D721Med (cell line): ENCODE results near the gene NRXN3.

Experiments used
- DNase-seq: peaks from one replicate; pipeline ENCODE4 v3.0.0; 2011; ENCODE audit warnings: low spot score; ENCODE audit not compliant: insufficient read length
- FAIRE-seq: peaks from 2 replicates; lab custom pipeline; 2011; peaks lifted over from hg19 to GRCh38; lab: Jason Lieb, UNC
- TF ChIP-seq, protein P1 (sequence below): IDR thresholded peaks from 2 replicates; pipeline ENCODE4 v1.5.1; 2012; ENCODE audit warnings: mild to moderate bottlenecking, control low read depth; ENCODE audit not compliant: insufficient read depth; ENCODE audit errors: missing control alignments

The NRXN3 gene

DNA sequence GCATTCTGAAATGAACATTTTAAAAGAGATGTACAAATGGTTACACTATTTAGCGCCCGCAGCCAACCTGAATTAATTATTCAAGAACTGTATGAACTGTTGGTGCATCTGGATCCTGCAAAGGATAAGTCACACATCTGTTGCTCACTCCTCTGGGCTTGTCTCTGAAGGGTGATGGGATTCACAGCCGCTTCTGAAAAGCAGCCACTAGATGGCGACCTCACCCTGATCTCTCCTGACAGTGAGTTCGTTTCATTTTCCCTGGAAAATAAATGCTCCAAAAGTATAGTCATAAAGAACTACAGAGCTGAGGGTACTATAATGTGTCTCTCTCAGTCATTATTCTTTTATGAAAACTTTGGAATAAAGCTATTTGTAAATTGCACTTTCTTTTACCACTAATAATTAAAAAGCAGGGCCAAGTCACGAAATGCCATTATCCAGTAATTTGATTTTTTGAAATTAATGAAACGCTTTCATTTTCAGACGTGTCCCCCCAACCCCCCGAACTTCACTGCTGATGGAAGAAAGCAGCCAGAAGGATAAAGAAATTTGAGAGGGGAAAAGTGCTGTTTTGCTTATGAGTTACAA, 789.6 kb downstream of the NRXN3 start:
- FAIRE-seq: peak; percentile 83
- TF ChIP-seq, protein P1, sequence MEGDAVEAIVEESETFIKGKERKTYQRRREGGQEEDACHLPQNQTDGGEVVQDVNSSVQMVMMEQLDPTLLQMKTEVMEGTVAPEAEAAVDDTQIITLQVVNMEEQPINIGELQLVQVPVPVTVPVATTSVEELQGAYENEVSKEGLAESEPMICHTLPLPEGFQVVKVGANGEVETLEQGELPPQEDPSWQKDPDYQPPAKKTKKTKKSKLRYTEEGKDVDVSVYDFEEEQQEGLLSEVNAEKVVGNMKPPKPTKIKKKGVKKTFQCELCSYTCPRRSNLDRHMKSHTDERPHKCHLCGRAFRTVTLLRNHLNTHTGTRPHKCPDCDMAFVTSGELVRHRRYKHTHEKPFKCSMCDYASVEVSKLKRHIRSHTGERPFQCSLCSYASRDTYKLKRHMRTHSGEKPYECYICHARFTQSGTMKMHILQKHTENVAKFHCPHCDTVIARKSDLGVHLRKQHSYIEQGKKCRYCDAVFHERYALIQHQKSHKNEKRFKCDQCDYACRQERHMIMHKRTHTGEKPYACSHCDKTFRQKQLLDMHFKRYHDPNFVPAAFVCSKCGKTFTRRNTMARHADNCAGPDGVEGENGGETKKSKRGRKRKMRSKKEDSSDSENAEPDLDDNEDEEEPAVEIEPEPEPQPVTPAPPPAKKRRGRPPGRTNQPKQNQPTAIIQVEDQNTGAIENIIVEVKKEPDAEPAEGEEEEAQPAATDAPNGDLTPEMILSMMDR: peak; percentile 79
- peak; percentile 35 for DNase-seq

DNA sequence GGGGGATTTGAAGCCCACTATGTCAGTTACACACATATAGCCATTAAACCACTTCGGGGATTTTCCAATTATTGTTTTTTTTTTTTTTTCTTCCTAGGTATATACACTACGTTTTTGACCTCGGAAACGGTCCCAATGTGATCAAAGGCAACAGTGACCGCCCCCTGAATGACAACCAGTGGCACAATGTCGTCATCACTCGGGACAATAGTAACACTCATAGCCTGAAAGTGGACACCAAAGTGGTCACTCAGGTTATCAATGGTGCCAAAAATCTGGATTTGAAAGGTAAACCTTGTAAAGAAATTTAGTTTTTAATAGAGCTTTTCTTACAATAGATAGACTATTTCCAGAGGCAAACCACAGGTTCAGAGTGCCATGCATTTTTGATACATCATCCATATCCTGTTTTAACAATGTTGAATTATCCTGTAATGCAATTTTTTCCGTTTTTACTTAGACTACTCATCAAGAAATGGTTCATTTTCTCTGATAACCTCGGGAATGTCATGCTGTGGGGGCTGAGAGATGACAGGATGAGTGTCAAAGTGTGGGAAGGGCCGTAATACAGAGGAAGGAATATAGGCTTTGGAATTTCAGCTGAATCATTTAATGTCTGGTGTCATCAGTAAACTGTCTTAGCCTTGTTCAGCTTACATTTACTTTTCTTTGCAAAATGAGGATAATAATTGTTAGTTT, 797.1 kb downstream of the NRXN3 start:
- TF ChIP-seq, protein P1: no peak
- DNase-seq (no peak), FAIRE-seq (no peak)

DNA sequence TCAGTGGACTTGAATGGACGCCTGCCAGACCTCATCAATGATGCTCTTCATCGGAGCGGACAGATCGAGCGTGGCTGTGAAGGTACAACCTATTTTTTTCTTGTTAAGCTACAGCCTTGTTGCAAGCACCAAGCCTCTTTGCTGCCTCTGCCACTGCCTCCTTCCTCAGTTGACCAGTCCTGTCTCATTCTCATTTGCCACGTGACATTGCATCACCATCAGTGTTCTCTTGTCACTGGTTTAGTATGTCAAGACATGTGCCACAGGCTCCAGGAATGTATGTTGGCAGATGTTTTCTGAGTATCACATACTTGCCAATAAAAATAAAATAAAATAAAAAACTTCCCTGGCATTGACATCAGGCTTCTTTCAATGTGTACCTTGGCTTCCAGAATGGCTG, 798.1 kb downstream of the NRXN3 start:
- no peak for FAIRE-seq
- no peak for DNase-seq
- TF ChIP-seq, protein P1: no peak

DNA sequence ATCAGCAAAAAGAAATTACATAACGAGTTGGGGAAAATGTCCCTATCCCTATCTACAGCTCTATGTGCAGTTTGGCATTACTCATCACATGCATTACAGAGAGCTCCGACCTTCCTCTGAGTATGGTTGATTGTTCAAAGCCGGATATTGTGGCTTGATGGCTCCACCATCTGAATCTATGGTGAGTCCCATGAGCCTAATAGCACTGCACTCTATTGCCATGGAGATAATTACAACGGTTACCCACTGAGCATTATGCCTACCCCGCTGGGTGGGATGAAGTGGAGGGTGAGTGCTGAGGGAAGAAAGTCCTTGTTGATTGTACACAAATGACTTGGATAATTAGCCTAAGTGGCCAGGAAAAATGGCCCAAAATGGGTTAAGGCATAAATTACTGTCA, 800.5 kb downstream of the NRXN3 start:
- FAIRE-seq (no peak), DNase-seq (no peak)
- TF ChIP-seq, protein P1: no peak

DNA sequence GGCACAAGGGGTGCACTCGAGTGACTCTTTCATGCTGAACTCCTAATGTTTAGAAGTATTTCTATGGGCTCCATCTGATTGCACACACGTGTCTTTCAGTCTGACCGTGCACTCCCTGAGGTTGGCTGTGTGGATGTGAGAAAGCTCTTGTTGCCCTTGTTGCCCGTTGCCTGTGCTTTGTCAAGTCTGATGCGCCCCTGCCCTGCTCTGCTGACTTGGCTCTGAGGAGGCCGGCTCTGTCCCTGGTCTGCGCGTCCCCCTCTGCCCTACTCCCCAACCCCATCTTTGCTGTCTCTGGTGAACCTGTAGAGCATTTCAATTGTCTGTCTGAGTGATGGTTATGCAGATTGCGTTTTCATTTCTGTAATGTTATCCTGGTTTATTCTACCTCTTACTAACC, 802.3 kb downstream of the NRXN3 start:
- no peak for FAIRE-seq
- TF ChIP-seq, protein P1: no peak
- no peak for DNase-seq

DNA sequence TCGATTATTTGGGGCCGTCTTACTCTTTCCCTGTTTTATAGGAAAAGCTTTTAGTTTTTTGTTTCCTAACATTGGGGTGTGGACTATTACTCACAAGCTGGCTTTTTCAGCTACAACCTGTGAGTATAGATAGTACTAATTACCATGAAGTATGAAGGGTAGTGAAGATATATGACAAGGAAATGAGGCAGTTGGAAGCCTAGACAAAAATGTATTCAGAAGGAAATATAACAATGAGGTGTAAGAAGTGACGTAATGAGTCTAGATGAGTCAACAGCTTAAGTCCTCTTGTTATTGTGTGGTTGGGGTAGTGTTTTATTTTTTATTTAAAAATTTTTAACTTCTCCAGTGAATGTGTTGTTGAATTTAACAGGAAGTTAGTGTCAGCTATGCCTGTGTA, 804.5 kb downstream of the NRXN3 start:
- no peak for FAIRE-seq
- TF ChIP-seq, protein P1: no peak
- no peak for DNase-seq

DNA sequence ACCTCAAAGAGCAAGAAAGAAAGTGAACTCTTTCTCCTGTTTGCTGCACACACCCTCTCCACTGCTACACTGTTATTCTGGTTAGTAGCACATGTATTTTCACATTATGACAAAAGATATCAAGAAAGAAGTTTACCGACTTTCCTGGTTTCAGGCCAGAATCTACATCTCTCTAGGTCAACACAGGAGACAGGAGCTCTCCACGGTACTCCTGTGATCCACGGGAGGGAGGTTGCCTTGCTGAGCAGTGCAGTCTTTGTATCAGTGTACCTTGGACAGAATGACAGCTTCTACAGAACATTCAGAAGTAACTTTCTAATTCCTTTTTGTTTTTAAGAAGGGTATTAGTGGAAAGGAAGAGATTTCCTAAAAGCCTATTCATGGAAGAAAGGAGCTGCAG, 805.6 kb downstream of the NRXN3 start:
- DNase-seq (no peak), FAIRE-seq (no peak)
- TF ChIP-seq, protein P1: no peak
